Measurements from ENCODE around the gene E2F1. TPM values are rescaled to one million over a fixed set of nuclear protein-coding genes. Genes with fewer than 3 reads are reported as not detected.

Gene E2F1
- total and polyA plus RNA-seq, 7 donors: 0.33 to 13.1 (median 1.7) TPM

DNA sequence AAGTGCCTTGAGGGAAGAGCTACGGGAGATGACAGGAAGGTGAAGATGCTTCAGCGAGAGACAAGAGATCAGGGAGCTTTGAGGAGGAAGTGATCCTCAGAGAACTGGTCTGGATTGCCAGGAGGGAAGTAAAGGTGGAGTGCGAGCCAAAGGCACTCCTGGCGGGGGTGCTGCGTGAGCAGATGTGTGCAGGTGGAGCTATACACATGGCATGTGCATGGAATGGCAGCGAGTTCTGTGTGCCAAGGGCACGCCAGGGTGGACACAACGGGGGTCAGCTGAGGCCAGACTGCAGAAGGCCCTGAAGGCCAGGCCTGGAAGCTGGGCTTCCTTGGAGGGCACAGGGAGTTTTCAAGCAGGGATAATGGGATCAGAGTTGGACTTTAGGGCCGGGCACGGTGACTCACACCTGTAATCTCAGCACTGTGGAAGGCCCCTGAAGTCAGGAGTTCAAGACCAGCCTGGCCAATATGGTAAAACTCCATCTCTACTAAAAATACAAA is 27.7 kb upstream of the E2F1 start:
- WGBS, 2 donors: 91 to 94% methylated on average over 10 of the region's 10 CpGs
- H3K4me3 ChIP-seq: no peak overlapping the region
- H3K27ac ChIP-seq: no peak overlapping the region
- TF ChIP-seq, protein P1, sequence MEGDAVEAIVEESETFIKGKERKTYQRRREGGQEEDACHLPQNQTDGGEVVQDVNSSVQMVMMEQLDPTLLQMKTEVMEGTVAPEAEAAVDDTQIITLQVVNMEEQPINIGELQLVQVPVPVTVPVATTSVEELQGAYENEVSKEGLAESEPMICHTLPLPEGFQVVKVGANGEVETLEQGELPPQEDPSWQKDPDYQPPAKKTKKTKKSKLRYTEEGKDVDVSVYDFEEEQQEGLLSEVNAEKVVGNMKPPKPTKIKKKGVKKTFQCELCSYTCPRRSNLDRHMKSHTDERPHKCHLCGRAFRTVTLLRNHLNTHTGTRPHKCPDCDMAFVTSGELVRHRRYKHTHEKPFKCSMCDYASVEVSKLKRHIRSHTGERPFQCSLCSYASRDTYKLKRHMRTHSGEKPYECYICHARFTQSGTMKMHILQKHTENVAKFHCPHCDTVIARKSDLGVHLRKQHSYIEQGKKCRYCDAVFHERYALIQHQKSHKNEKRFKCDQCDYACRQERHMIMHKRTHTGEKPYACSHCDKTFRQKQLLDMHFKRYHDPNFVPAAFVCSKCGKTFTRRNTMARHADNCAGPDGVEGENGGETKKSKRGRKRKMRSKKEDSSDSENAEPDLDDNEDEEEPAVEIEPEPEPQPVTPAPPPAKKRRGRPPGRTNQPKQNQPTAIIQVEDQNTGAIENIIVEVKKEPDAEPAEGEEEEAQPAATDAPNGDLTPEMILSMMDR (IDR thresholded peaks at IDR 0.05): no peak
- no peak for TF ChIP-seq EP300 (IDR thresholded peaks at IDR 0.05)
- TF ChIP-seq POLR2A (IDR thresholded peaks at IDR 0.05): no peak
- TF ChIP-seq POLR2AphosphoS5 (IDR thresholded peaks at IDR 0.05): no peak
- no peaks in the 10 kb centered on the region for H3K9me3 ChIP-seq
- intact Hi-C loops (cut with DNase I): no loop called here
- H3K36me3 ChIP-seq: peaks cover 7 to 45% (median 18%) of the 10 kb centered on the region in 4 donors
- H3K27me3 ChIP-seq: no peaks in the 10 kb centered on the region
- H3K4me1 ChIP-seq: peaks cover 0 to 2% (median 2%) of the 10 kb centered on the region in 4 donors
- DNase-seq: no peak

DNA sequence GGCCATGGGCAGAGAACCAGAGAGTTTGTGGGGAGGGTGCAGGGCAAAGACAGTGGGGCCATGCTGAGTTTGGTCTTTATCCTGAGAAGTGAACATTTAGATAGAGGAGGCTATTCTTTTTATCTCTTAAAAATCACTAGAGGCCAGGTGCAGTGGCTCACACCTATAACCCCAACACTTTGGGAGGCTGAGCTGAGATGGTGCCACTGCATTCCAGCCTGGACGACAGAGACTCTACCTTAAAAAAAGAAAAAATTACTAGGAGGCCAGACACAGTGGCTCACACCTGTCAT is 25.2 kb upstream of the E2F1 start:
- H3K4me3 ChIP-seq: no peak overlapping the region
- peaks cover 11 to 61% (median 20%) of the 10 kb centered on the region in 4 donors for H3K36me3 ChIP-seq
- TF ChIP-seq, protein P1 (IDR thresholded peaks at IDR 0.05): no peak
- no peak for TF ChIP-seq POLR2AphosphoS5 (IDR thresholded peaks at IDR 0.05)
- no peak for TF ChIP-seq EP300 (IDR thresholded peaks at IDR 0.05)
- no peak for TF ChIP-seq POLR2A (IDR thresholded peaks at IDR 0.05)
- no peak for DNase-seq
- H3K27me3 ChIP-seq: no peaks in the 10 kb centered on the region
- no peaks in the 10 kb centered on the region for H3K4me1 ChIP-seq
- WGBS, 2 donors: 83 to 93% methylated on average over 1 of the region's 1 CpG
- intact Hi-C loops (cut with DNase I): no loop called here
- H3K27ac ChIP-seq: no peak overlapping the region
- no peaks in the 10 kb centered on the region for H3K9me3 ChIP-seq

DNA sequence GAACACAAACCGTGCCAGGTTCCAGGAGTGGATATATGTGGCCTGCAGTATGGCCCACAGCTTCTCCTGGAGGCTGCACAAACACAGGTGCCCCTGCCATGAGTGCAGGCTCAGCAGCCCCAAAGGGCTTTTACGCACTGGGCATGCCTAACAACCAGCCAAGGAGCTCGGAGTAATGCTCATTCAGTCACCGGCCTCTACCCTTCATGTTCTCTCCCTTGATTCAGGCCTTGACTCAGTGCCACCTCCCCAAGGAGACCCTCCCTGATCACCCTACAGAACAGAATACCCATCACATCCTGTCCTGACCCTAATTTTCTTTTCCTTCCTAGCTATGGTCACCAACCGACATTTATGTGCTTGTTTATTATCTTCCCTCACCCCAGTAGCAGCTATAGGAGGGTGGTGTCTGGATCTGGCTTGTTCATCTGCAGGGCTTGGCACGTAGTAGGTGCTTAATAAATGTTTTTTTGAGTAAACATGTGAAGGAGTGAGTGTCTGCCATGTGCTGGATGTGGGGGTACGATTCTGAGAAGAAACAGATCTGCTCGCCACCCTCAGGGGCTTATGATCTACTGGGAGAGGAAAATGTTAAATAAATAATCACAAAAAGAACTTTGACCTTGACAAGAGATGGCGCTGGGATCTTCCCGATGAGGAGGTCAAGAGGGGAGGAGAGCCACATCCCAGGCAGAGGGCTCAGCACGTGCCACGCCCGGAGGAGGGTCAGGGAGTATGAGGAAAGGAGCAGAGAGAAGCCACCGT is 24.7 kb upstream of the E2F1 start:
- H3K4me1 ChIP-seq: no peaks in the 10 kb centered on the region
- no peaks in the 10 kb centered on the region for H3K27me3 ChIP-seq
- TF ChIP-seq POLR2A (IDR thresholded peaks at IDR 0.05): no peak
- TF ChIP-seq, protein P1 (IDR thresholded peaks at IDR 0.05): no peak
- no peak for DNase-seq
- no peak overlapping the region for H3K27ac ChIP-seq
- WGBS, 2 donors: 67 to 72% methylated on average over 14 of the region's 14 CpGs
- no peak overlapping the region for H3K4me3 ChIP-seq
- intact Hi-C loops (cut with DNase I): no loop called here
- no peaks in the 10 kb centered on the region for H3K9me3 ChIP-seq
- peaks cover 11 to 65% (median 20%) of the 10 kb centered on the region in 4 donors for H3K36me3 ChIP-seq

DNA sequence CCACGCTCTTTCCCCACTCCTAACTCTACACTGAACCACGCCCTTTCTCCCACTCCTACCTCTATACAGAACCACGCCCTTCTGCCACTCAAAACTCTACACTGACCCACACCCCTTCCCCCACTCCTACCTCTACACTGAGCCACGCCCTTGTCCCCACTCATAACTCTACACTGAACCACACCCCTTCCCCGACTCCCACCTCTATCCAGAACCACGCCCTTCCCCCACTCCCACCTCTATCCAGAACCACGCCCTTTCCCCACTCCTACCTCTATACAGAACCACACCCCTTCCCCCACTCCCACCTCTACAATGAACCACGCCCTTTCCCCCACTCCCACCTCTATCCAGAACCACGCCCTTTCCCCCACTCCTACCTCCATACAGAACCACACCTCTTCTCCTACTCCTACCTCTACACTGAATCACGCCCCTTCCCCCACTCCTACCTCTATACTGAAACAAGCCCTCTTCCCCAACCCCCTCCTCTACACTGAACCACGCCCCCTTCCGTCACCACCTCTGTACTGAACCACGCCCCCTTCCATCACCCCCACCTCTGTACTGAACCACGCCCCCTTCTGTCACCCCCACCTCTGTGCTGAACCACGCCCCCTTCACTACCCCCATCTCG is 23.8 kb upstream of the E2F1 start:
- DNase-seq: no peak
- Histone ChIP-seq H3K36me3 (peaks cover 11 to 65% (median 20%) of the 10 kb centered on the region in 4 donors), H3K4me3 (no peak overlapping the region), H3K4me1 (no peaks in the 10 kb centered on the region), H3K27ac (no peak overlapping the region), H3K9me3 (no peaks in the 10 kb centered on the region), H3K27me3 (no peaks in the 10 kb centered on the region)
- TF ChIP-seq, protein P1 (IDR thresholded peaks at IDR 0.05): no peak
- TF ChIP-seq POLR2A (IDR thresholded peaks at IDR 0.05) (no peak), POLR2AphosphoS5 (IDR thresholded peaks at IDR 0.05) (no peak), EP300 (IDR thresholded peaks at IDR 0.05) (no peak)
- intact Hi-C loops (cut with DNase I): no loop called here
- WGBS, 2 donors: 74 to 82% methylated on average over 16 of the region's 16 CpGs
